Ovary (tissue), 9 donors: ENCODE measurements around the gene C1orf116. TPM values are rescaled to one million over a fixed set of nuclear protein-coding genes. Genes with fewer than 3 reads are reported as not detected.

ENCODE experiments used
- DNase-seq, 5 donors: peaks; one replicate each; pipeline ENCODE4 v3.0.0-alpha.2; 2019 to 2020
- H3K27ac ChIP-seq, 2 donors: fragments of 200-600 bp; one replicate each; pipeline versions ENCODE4 v1.5.1 to v1.8.0; 2019 to 2022
- H3K27me3 ChIP-seq: fragments of 200-600 bp; one replicate; pipeline ENCODE4 v1.8.0; 2022
- H3K36me3 ChIP-seq: fragments of 200-600 bp; sonication (generic); one replicate; pipeline ENCODE4 v1.5.1; 2019
- H3K4me1 ChIP-seq: one replicate; pipeline ENCODE4 v1.8.1; 2013; ENCODE audit warnings: mild to moderate bottlenecking, moderate library complexity; ENCODE audit not compliant: insufficient read depth
- H3K4me3 ChIP-seq: fragments of 200-600 bp; sonication (generic); one replicate; pipeline ENCODE4 v1.5.1; 2017
- H3K9me3 ChIP-seq, 2 donors: fragments of 200-600 bp in 1 of 2; sonication (generic) in 1 of 2; one replicate each; pipeline versions ENCODE4 v1.5.1 to v1.8.1; 2013 to 2019; ENCODE audit warnings: mild to moderate bottlenecking in 1 of 2, moderate library complexity in 1 of 2
- CTCF ChIP-seq, 3 donors: fragments of 450-650 bp in 2 of 3; fragments of 200-600 bp in 1 of 3; IDR thresholded peaks; one replicate each; pipeline versions ENCODE4 v1.5.1 to v1.8.0; 2016 to 2022; ENCODE audit warnings: antibody characterized with exemption in 3 of 3, mild to moderate bottlenecking in 1 of 3
- EP300 ChIP-seq: sonication (generic); formaldehyde crosslinking; IDR thresholded peaks from one replicate; pipeline ENCODE4 v1.6.1; 2017; ENCODE audit warnings: antibody characterized with exemption
- POLR2A ChIP-seq: fragments of 450-650 bp; IDR thresholded peaks from one replicate; pipeline ENCODE4 v1.6.1; 2017; ENCODE audit warnings: antibody characterized with exemption, mild to moderate bottlenecking, moderate library complexity
- WGBS, 3 donors: extraction: QIAGEN DNeasy Blood & Tissue Kit in 1 of 3; methylation state at CpG; one replicate each; pipeline versions ENCODE4 v1.1.5 to v1.1.7; 2013 to 2017; 5-methylcytosine and 5-hydroxymethylcytosine counted together
- intact Hi-C, 4 donors: fragments of 100-400 bp; cut with DNase I; formaldehyde crosslinking; loops; one replicate each; pipeline versions ENCODE4 v1.11.0 to v1.15.1; 2022 to 2023
- polyA plus RNA-seq, 2 donors: library from polyadenylated mRNA; stranded (reverse); fragments of 200-250 nt in 1 of 2; fragments of 350-450 nt in 1 of 2; fragmentation: Illumina TruSeq in 1 of 2; extraction: RNeasy Lipid Tissue Mini Kit (QIAGEN cat#74804) in 1 of 2; gene quantifications; one replicate each; pipeline ENCODE4 v1.2.3, GENCODE V29; 2013 to 2014
- total RNA-seq, 7 donors: library from RNA; depleted of rRNA in 2 of 7; stranded (reverse); fragments of >200 nt in 2 of 7; fragmentation: NEBNext Ultra II Directional in 3 of 7; extraction: Animal tissue kit (Norgen Biotek cat#: 25700) in 3 of 7; gene quantifications; one replicate each; pipeline versions ENCODE4 v1.1.0 to v1.2.4, GENCODE V29; 2016 to 2023
- donor health status: DM: no; HTN: no; CAD: no; lungs with moderate emphysema.
- donor health status: DM: no; HTN: no; CAD: no.
- donor health status: Bipolar disorder and iron deficiency.
- donor health status: DM: yes; HTN: yes; CAD: no.
- donor health status: DM: no; HTN: no; CAD: no.
- donor health status: DM: yes; HTN: yes; CAD: no.

Gene C1orf116
- total and polyA plus RNA-seq, 9 donors: 0.02 to 1.6 (median 0.36) TPM; not detected in 2

- TF ChIP-seq CTCF (IDR thresholded peaks at IDR 0.05): no peak
- TF ChIP-seq EP300: no peak
- no peak for TF ChIP-seq POLR2A
- no peak overlapping the region for H3K27ac ChIP-seq
Measured at GRCh38 chr1:207022996-207023679, 9.4 kb downstream of the C1orf116 start.

GRCh38 chr1:207021876-207022596 is 10.5 kb downstream of the C1orf116 start:
- H3K9me3 ChIP-seq: no peaks in the 10 kb centered on the region
- H3K4me1 ChIP-seq: peaks cover 7% of the 10 kb centered on the region
- H3K27me3 ChIP-seq: no peaks in the 10 kb centered on the region
- H3K4me3 ChIP-seq: no peak overlapping the region
- intact Hi-C loops: no loop called here
- TF ChIP-seq CTCF (IDR thresholded peaks at IDR 0.05) (no peak), POLR2A (no peak), EP300 (no peak)
- no peak overlapping the region for H3K27ac ChIP-seq
- H3K36me3 ChIP-seq: no peaks in the 10 kb centered on the region
- no peak for DNase-seq
- 91 to 95% (median 94%) methylated on average over 15 of the region's 15 CpGs for WGBS, 3 donors

More at GRCh38 chr1:207022996-207023679, 9.4 kb downstream of the C1orf116 start:
- Histone ChIP-seq H3K4me1 (peaks cover 7% of the 10 kb centered on the region), H3K36me3 (no peaks in the 10 kb centered on the region), H3K4me3 (no peak overlapping the region), H3K27me3 (no peaks in the 10 kb centered on the region), H3K9me3 (no peaks in the 10 kb centered on the region)
- no peak for DNase-seq
- intact Hi-C loops: no loop called here
- 83 to 94% (median 88%) methylated on average over 8 of the region's 8 CpGs for WGBS, 3 donors

GRCh38 chr1:207021139-207021861 is 11.3 kb downstream of the C1orf116 start:
- Histone ChIP-seq H3K4me1 (peaks cover 7% of the 10 kb centered on the region), H3K36me3 (no peaks in the 10 kb centered on the region), H3K9me3 (no peaks in the 10 kb centered on the region), H3K4me3 (no peak overlapping the region), H3K27ac (no peak overlapping the region), H3K27me3 (no peaks in the 10 kb centered on the region)
- DNase-seq: no peak
- 75 to 82% (median 79%) methylated on average over 8 of the region's 8 CpGs for WGBS, 3 donors
- intact Hi-C loops: no loop called here
- no peak for TF ChIP-seq CTCF (IDR thresholded peaks at IDR 0.05)

GRCh38 chr1:207020709-207021107 is 11.8 kb downstream of the C1orf116 start:
- Histone ChIP-seq H3K27me3 (no peaks in the 10 kb centered on the region), H3K4me3 (no peak overlapping the region), H3K4me1 (peaks cover 5% of the 10 kb centered on the region), H3K9me3 (no peaks in the 10 kb centered on the region), H3K27ac (no peak overlapping the region), H3K36me3 (no peaks in the 10 kb centered on the region)
- no peak for DNase-seq
- WGBS, 3 donors: 76 to 79% (median 76%) methylated on average over 4 of the region's 4 CpGs
- intact Hi-C loops: no loop called here
- TF ChIP-seq CTCF (IDR thresholded peaks at IDR 0.05) (no peak), POLR2A (no peak), EP300 (no peak)
